ENCODE results near the gene ERICH4. TPM values are rescaled to one million over a fixed set of nuclear protein-coding genes. Genes with fewer than 3 reads are reported as not detected.

The ERICH4 gene
- total RNA-seq, 4 donors from 2014 or later = not detected

DNA sequence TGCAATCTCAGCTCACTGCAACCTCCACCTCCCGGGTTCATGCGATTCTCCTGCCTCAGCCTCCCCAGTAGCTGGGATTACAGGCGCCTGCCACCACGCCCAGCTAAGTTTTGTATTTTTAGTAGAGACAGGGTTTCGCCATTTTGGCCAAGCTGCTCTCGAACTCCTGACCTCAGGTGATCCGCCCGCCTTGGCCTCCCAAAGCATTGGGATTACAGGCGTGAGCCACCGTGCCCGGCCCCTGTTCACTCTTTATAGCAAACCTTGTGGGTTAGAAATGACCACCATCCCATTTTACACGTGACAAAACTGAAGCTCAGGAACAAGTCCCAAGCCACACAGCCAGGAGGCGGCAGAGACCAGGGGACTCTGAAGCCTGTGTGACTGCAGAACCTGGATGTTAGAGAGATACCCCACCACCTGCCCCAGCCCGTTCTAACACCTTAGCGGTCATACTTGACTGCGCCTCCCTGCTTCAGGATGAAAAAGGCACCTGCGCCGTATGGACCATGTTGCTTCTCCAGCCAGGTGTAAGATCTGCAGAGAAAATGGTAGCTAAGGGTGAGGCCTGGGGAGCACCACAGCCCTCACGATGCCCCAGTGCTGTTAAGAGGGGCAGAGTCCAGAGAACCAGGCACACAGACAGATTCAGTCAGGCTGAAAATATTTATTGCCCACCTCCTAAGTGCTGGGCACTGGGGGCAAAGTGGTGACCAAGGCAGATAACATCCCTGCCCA lies 6.9 kb upstream of the ERICH4 start:
- no peak for DNase-seq (ENCODE audit: low spot score)

DNA sequence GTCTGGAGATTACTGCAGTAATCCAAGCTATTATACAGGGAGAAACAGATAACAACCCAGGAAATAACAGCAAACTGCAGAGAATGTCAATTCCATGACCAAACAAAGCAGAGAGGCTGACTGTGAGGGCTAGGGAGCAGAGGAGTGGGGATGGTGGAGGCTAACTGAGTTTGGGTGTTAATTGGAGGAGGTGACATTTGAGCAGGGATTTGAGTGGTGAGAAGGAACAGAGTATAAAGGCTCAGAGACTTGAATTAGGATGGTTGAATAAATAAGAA lies 6.3 kb upstream of the ERICH4 start:
- DNase-seq (ENCODE audit: low spot score) (no peak), ATAC-seq (ENCODE audit: low FRiP score) (no peak)
- TF ChIP-seq, protein P1, sequence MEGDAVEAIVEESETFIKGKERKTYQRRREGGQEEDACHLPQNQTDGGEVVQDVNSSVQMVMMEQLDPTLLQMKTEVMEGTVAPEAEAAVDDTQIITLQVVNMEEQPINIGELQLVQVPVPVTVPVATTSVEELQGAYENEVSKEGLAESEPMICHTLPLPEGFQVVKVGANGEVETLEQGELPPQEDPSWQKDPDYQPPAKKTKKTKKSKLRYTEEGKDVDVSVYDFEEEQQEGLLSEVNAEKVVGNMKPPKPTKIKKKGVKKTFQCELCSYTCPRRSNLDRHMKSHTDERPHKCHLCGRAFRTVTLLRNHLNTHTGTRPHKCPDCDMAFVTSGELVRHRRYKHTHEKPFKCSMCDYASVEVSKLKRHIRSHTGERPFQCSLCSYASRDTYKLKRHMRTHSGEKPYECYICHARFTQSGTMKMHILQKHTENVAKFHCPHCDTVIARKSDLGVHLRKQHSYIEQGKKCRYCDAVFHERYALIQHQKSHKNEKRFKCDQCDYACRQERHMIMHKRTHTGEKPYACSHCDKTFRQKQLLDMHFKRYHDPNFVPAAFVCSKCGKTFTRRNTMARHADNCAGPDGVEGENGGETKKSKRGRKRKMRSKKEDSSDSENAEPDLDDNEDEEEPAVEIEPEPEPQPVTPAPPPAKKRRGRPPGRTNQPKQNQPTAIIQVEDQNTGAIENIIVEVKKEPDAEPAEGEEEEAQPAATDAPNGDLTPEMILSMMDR (IDR thresholded peaks at IDR 0.05) = no peak

More for the DNA sequence above, 6.9 kb upstream of the ERICH4 start:
- TF ChIP-seq, protein P1 (IDR thresholded peaks at IDR 0.05) = no peak
- no peak for ATAC-seq (ENCODE audit: low FRiP score)

DNA sequence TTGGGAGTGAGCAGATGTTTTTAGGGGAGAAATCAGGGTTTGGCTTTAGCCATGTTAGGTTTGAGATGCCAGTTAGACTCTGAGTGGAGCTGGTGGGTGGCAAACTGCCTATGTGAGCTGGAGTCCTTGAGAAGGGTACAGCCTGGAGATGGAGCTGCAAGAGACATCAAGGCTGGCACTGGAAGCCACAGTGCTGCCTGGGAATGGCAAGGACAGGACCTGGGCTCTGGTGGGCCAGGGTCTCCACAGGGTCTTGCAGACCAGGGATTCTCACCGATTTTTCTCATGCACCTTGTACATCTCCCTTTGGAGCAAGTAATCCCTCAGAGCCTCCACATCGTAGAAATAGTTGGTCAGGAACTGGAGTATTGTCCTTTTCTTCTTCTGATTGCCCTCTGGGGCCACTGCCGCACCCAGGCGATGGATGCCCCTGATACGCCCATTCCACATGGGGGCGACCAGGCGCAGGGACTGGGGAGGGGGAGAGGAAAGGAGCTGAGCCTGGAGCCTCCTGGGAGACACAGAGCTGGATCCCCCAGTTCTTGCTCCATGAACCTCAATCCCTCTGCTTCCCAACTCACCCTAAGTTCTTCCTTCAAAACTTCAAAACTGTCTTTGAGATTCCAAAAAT lies 4.9 kb upstream of the ERICH4 start:
- TF ChIP-seq, protein P1 (IDR thresholded peaks at IDR 0.05) = no peak
- ATAC-seq (ENCODE audit: low FRiP score) (no peak), DNase-seq (ENCODE audit: low spot score) (no peak)

DNA sequence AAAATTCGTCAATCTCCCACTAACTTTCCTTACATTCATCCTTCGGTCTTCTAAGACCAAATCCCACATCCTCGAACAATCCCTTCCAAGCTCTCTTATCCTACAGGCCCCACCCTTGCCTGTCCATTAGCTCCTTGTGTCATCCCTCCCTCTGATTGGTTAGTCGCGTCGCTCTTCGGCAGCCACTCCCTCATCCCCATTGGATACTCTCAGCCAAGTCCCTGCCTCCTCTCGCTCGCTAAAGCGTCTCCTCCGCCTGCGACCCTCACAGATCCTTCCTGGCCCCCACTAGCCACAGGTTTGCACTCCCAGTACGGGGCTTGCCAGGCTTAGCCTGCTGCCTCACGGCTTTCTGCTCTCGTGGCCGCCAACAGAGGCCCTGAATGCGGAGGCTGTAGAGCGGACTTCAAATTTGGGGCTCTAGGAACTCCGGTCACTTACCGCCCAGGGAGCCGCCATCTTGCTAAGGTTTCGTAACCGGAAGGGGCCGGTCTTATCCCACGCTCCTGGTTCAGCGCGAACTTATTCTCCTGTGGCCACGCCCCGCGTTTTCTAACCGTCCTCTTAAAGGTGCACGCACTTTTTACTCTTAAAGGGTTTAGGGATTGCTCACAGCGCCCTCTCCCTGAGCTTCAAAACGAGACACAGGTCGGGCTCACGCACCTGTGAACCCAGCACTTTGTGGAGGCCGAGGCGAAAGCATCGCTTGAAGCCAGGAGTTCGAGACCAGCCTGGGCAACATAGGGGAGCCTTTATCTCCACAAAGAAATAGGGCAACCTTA lies 3.3 kb upstream of the ERICH4 start, which contains the start of gene DMAC2:
TSS of gene DMAC2 (minus strand) at position 472 of the 782 bp plus-strand sequence. CDS start at position 459, 13 bp downstream.
- peak; percentile 98 for ATAC-seq (ENCODE audit: low FRiP score)

DNA sequence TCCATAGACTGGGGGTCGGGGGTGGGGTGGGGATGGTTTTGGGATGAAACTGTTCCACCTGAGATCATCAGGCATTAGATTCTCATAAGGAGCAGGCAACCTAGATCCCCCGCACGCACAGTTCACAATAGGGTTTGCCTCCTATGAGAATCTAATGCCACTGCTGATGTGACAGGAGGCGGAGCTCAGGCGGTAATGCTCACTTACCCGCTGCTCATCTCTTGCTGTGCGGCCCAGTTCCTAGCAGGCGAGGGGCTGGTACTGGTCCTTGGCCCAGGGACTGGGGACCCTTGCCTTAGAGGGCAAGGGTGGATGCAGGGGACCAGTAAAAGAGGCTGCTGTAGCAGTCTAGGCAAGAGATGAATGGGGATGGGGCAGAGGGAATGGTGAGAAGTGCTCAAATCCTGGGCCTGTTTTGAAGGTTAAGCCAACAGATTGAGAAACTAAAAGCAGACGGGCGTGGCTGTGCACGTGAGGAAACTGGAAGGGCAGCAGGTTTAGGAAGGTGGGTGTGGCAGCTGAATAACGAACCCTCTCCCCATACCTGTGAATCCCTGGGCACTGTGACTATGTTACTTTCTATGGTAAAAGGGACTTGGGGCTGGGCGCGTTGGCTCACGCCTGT lies 1.5 kb upstream of the ERICH4 start:
- TF ChIP-seq, protein P1 (IDR thresholded peaks at IDR 0.05) = no peak
- DNase-seq (ENCODE audit: low spot score) (no peak), ATAC-seq (ENCODE audit: low FRiP score) (no peak)

More for the DNA sequence above, 3.3 kb upstream of the ERICH4 start, which contains the start of gene DMAC2:
- TF ChIP-seq, protein P1 (IDR thresholded peaks at IDR 0.05) = no peak
- DNase-seq (ENCODE audit: low spot score) = peak; percentile 94

DNA sequence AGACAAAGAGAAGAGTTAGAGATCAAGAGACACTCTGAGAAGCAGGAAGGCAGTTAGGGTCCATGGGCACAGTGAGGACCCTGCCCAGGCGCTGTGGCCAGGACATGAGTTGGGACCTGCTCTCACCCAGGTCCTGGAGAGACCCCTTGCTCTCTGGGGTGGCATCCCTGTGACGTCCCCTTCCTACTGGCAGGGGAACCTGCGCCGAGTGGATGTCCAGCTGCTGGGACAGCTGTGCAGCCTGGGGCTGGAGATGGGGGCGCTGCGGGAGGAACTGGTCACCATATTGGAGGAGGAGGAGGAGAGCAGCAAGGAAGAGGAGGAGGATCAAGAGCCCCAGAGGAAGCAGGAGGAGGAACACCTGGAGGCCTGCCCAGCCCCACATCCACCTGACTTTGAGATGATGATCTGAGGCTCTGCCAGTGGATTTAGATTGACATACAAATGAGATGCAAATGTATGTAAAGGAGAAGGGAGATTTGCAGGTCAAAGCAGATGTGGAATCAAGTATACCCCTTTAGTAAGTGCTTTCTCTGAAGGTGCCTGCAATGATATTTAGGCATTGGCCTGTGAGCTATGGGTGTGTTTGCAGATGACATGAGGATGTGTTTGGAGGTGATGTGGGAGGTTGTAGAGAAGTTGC lies 978 bp downstream of the ERICH4 start:
- no peak for DNase-seq (ENCODE audit: low spot score)
- no peak for ATAC-seq (ENCODE audit: low FRiP score)
- TF ChIP-seq, protein P1 (IDR thresholded peaks at IDR 0.05) = no peak
